Iris pigment epithelial cell (primary cell): ENCODE measurements around the gene ADH5.
"Not testable (repeated sequence)": the region's sequence is repeated elsewhere in the genome, so short reads cannot be mapped to it uniquely, and the experiment has no call there.

ENCODE experiments used
- DNase-seq: peaks from one replicate; pipeline ENCODE4 v3.0.0-alpha.2; 2011; ENCODE audit warnings: low read depth

ADH5 gene

DNA sequence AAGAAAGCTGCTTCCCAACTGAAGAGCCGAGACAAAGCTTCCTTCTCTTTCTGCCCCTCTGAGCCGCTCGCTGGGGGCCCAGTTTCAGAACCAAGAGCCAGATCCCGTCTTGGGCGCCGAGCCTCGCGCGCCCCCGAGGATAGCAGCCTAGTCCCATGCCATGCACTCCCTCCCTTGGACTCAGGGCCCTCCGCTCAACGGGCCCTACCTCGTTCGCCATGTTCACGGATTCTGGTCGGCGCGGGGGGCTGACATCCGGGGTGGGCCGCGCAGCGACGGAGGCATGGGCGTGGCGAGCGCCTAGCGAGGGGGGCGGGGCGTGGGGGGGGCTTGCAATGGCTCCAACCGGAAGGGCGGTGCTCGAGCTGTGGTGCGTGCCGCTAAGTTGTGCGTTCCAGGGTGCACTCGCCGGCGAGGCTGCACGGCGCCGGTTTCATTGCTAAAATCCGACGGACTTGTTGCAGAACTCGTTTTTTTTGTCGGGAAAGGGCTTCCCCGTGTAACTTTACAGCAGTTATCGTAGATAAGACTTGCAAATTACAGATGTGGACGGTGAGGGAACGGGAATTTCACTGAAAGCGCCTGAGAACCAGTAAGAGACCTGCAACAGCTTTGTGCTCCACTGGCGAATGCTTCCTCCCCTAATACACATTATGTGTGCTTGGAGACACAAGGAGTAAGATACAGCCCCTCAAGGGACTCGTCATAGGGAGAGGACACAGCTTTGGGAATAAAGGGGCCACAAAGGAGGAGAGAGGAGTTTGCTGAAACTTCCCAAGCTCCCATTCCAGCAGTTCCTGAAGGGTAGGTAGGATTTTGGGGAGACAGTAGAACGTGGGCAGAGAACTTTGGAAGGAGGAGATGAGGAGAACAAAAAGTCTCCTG lies at the start of gene ADH5:
TSS of gene ADH5 (minus strand) at position 308 of the 885 bp plus-strand sequence. CDS start at position 220, 88 bp downstream.
- peak; percentile 82 for DNase-seq

DNA sequence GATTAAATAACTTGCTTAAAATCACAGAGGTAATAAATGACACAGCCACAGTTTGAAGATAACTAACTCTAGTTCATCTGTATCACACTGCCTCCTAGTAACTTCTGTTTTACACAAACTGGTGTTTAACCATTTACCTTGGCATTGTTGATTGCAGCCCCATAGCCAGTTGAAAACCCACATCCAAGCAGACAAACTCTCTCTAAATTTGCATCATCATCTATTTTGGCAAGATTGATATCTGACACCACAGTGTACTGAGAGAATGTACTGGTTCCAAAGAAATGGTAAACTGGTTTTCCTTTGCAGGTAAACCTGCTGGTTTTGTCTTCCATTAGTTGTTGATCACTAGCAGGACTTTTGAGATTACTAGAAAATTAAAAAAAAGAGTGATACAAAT lies 47.7 kb upstream of the ADH5 start:
- no peak for DNase-seq

DNA sequence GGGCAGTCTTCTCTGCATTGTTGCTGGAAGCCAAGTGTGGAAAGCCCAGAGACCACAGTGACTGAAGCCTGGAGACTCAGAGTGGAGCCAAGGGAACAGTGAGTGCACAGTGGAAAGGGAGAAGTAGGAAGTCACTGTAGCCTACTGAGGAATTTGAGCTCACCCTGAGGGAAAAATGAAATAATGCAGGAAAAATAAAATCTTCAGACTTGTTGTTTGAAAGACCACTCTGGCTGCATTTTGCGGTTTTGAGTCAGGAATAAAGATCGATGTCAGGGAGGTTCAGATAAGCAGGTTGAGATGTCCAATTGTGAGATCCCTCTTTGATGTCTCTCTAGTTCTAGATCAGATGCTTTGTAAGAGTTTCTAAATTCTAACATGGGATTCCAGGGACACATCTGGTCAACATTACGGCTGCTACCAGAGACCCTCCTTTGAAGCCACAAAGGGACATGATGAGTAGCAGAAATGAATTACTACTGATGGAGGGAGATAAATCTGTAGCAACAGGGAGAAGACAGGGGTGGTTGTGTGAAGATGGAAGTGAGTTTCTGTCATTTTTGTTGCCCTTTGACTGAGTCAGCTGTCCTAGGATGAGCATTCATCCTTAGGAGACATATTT lies 47.1 kb upstream of the ADH5 start:
- no peak for DNase-seq

DNA sequence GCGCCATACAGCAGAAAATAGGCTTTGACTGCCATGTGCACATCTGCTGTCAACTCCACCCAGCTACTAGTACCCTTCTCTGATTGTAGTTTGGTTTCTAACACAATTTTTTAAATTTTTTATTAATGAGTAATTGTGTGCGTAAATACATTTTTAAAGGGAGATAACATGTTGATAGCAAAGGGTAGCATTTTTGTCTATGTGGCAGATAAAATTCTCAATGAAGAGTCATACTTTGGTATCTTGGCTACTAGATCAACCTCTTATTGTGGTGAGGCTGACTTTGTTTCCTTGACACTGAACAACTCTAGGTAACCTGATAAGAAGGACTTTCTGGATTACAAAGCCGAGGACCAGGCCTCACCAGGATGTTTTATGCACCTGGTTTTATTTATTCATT lies 46.0 kb upstream of the ADH5 start:
- no peak for DNase-seq

DNA sequence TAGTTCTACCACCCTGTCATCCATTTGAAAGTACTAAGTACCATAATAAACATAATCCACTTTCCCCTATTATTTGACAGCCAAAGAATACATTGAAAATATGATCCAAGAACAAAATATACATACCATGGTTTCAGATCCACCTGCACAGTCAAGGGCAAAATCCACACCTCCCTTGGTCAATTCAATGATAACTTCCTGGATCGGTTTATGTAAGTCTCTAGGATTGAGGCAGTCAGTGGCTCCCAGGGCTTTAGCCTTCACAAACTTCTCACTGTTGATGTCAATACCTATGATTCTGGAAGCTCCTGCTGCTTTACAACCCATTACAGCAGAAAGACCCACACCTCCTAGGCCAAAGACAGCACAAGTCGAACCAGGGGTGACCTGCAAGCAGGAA lies 42.8 kb upstream of the ADH5 start:
- no peak for DNase-seq

DNA sequence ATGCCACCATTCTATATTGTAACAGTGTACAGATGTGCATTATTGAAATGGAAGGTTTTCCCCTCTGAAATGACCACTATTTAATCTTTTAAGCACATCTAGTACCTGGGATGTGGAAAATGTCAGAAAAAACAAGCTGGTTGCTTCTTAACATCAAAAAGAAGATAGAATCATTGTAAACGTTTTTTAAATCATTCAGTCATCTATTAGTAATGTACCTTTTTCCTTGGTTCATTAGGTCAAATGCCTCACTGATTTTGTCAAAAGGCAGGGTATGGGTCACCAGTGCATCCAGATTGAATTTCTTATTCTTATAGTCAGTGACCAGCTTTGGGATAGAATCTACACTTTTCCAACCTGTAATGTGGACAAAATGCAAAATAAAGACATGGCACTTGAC lies 37.8 kb upstream of the ADH5 start:
- no peak for DNase-seq

DNA sequence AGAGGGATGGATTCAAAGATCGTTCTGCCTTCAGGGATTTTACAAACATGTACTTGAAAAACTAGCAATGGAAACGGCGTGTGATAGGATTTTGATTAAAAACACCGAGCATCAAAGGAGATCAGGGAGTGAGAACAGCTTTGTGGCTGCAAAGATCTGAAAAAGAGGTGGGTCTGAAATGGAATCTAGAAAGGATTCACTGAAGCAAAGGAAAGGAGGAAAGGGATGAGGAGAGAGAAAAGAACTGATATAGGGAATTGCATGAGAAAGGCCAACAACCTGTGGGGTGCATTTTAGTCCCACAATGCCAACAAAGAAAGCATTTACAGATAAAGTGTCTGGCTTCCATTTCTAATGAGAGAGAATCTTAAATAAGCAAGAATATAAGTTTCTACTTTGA lies 32.4 kb upstream of the ADH5 start:
- DNase-seq, result no peak

DNA sequence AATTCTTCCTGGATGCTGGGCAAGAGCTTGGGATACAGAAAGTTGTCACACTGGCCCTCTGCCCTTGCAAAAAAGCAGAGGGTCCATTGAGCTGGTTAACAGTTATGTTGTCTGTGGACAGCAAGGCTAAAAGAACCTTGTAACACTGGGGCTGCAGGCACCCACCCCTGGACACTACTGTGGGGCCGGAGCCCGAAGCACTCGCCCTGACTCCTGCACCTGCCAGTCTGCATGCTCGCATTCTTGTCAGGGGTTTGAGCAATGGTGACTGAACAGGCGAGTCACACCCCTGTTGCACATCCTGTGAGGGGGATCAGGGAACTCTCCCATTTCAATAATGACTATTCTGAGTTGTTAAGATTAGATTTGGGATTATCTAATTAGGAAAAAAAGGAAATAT lies 31.9 kb upstream of the ADH5 start:
- no peak for DNase-seq

DNA sequence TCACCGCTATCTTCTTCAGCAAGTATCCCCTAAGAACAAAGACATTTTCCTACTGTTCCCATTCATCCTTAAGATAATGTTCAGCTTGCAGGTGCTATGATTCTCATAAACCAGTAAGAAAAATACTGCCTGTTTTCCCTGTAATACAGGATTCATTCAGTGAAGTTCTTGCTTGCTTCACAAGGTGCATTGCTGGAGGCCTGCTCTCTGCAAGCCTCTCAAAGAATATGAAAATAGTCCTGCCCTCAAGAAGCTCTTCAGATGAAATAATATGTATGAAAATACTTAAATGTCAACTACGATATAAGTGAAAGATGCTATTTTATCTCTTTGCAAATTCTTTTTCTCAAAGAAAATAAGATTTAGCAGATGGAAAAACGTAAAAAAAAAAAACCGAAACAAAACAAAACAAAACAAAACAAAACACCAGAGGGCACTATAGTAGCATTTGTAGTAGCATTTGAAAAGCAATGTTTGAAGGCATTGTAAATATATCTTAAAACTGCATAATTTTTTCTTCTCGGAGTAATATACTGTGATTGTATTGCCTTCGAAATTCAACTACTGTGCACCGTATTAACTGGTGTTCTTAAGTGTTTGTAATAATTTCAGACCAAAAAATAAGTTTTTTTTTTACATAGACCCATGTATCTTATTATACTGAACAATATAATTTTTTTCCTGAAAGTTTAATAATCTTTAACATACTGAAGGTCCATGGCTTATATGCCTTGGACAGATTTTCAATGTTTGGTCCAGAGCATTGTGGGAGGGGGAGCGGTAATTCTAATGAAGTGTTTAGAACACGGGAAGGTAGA lies 29.5 kb upstream of the ADH5 start:
- DNase-seq, result no peak

DNA sequence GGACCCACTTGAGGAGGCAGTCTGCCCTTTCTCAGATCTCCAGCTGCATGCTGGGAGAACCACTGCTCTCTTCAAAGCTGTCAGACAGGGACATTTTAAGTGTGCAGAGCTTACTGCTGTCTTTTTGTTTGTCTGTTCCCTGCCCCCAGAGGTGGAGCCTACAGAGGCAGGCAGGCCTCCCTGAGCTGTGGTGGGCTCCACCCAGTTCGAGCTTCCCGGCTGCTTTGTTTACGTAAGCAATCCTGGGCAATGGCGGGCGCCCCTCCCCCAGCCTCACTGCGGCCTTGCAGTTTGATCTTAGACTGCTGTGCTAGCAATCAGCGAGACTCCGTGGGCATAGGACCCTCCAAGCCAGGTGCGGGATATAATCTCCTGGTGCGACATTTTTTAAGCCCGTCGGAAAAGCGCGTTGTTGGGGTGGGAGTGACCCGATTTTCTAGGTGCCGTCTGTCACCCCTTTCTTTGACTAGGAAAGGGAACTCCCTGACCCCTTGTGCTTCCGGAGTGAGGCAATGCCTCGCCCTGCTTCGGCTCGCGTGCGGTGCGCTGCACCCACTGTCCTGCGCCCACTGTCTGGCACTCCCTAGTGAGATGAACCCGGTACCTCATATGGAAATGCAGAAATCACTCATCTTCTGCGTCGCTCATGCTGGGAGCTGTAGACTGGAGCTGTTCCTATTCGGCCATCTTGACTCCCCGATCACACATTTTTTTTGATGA lies 28.7 kb upstream of the ADH5 start:
- not testable (repeated sequence) for DNase-seq

DNA sequence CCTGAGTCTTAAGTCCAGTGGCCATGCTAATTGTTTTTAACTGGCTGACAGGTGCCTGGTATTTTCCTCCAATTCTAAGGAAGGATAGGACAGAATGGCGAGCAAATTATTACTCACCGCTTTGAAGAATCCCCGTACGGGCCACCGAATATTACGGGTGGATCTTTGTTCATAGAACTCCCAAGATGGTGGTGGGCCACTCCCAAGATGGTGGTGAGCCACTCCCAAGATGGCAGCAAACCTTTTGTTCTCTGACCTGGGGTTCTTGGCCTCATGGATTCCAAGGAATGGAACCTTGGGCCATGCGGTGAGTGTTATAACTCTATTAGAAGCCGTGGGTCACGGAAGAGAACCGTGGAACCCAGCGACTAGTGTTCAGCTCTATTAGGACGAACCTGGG lies 20.7 kb upstream of the ADH5 start:
- not testable (repeated sequence) for DNase-seq

DNA sequence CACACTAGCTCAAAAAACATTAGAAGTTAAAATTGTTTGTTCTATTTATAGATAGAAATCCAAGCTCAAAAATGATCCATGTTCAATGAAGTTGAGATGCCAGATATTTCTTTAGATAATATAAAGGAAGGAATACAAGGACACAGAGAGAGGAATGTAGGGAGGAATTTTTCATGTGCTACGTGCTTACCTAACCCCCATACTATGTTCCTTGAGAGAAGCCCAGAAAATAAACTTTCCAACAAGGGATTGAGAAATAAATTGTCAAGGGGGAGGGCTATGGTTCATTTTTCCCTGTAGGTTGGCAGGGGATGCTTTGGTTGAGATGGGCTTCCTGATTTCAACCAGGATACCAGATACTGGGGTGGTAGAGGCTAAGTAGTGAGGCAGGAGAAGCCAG lies 15.6 kb upstream of the ADH5 start:
- DNase-seq, result peak; percentile 46

DNA sequence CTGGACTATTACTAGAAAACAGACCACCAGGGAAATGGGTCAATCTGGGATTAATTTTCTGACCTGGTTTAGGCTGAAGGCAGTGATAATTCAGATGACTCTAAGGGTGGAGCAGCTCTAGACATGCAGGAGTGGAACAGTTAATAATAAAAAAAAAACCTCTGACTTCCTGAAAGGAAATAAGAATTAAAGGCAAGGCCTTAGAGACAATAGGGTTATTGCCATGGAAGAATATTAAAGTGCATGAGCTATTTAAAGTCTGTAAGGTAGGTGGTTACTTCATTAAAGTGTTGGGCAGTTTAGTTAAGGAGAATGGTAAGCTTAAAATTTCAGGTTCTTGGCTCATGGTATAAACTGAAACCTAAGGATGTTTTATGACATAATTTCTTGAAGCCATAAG lies 14.6 kb upstream of the ADH5 start:
- no peak for DNase-seq

DNA sequence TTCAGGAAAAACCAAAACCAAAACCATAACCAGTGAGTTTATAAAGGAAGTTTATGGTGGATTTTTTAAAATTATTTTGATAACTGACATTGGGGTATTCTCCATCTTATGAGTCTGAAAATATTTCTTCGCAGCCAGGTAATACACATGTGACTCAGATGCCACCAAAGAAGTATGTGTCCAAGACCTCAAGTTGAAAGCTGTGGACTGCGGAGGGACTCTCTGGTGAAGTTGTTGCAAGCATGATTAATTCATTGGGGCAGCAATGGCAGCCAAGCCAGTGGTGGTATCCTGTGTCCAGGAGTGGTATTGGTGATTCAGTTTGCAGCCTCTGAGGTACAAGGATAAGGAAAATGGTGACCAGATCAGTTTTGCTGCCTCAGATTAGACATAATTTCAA lies 14.0 kb upstream of the ADH5 start:
- no peak for DNase-seq

DNA sequence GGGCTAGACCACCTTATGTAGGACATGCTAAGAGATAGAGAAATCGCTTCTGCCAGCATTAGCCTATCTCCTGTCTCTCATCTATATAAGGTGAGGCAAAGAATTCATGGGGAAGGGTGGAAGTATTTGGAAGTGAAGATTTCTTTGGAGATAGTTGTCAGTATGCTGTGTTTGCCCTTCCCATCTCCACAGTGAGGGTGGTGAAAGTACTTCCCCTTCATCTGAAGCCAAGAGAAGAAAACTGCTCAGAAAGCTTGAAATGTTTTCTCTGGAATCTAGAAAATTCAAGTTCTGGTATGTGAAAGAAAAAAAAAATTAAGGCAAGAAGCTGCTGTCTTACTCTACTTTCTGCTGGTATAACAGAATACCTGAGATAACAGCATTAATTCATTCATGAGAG lies 12.3 kb upstream of the ADH5 start:
- DNase-seq, result no peak

DNA sequence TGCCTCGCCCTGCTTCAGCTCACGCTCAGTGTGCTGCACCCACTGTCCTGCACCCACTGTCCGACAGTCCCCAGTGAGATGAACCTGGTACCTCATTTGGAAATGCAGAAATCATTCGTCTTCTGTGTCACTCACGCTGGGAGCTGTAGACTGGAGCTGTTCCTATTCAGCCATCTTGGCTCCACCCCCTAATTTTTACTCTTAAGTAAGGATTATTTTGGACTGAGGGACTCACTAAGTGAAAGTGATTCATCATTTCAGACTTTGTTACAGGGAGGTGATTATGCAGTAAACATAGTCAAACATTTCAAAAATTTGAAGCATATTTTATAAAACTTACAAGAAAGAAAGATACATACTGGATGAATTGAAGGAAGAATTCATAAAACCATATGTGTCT lies 11.2 kb upstream of the ADH5 start:
- DNase-seq, result not testable (repeated sequence)

DNA sequence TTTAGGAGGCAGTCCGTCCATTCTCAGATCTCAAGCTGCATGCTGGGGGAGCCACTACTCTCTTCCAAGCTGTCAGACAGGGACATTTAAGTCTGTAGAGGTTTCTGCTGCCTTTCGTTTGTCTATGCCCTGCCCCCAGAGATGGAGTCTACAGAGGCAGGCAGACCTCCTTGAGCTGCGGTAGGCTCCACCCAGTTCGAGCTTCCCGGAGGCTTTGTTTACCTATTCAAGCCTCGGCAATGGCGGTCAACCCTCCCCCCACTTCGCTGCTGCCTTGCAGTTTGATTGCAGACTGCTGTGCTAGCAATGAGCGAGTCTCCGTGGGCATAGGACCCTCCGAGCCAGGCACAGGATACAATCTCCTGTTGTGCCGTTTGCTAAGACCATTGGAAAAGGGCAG lies 10.7 kb upstream of the ADH5 start:
- DNase-seq, result no peak

DNA sequence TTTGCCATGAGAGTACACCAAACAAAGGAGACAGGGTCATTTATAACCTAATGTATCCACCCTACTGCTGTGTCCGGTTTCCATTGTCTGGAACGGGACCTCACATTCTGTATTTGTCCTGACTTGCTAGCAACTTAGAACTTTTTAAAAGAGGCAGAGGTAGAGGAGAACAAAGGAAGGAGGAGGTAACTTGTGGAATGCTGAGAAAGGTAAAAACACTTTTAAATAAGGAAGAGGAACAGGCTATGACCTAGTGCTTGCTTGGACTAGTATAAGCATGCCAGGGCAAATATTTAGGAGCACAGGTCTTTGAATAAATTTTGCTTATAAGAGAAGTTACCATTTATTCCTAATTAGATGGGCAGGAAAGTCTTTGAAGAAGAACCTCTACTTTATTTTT lies 3.3 kb upstream of the ADH5 start:
- not testable (repeated sequence) for DNase-seq

DNA sequence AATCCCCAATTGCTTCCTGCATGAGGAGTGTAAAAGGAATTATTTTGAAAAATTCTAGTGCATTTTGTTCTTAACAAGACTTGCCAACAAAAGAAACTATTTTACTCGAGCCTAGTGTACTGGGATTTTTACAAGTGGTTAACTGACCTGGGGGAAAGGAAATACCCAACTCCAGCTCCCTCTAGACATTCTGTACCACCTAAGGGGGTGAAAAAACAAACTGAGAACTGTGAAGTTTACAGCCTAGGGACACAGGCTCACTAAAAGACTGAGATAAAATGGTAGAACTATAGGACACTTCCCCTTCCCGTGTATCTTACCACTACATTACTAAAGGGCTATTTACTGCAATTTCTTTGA lies 2.6 kb upstream of the ADH5 start:
- no peak for DNase-seq

DNA sequence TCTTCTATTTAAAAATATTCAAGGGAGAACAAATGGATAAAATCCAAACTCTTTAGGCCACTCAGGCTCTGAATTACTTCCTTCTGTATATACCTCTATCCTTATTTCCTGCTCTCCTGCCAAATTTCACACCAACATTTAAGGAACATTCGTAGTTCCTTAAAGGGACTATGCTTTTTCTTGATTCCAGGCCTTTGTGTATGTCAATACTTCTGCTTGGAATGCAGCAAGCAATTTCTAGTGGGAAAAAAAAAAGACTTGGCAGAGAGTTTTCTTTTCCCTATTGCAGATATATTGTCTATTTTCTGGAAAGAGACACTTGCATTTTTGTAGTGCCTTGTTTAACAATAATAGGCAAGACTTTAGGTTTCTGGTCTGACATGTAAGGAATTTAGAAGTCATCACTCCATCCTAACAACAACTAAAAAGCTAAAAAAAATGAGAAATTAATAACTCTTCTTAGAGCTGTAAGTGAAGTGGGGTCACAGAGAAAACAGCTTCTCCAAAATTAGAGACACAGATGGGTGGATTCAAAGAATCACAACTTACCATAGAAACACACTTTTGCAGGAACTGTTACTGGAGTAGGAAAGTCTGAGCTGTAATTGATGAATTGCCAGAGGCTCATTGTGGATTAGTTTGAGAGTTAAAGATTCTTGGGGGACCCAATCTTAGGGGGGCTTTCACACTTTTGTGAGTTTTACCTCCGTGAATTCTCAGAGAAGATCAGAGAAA lies 2.1 kb upstream of the ADH5 start:
- DNase-seq, result no peak

DNA sequence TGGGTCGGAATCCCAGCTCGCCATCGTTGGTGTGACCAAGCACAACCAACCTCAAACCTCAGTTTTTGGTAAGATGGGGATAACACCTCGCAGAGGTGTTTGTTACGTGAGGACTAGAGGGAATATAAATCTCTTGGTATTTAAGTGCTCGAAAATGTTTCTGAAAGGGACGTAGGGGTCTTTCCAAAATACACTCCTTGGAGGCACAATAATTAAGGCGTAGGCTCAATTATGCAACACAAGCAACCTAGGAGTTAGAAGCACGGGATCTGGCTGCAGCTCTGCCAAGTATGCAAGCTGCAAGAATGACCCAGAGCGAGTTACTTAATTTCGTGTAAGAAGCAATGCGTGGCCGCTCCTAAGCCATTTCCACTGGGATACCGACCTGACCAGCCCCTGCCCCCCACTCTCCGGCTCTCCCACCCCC lies 552 bp downstream of the ADH5 start:
- DNase-seq, result peak; percentile 86

DNA sequence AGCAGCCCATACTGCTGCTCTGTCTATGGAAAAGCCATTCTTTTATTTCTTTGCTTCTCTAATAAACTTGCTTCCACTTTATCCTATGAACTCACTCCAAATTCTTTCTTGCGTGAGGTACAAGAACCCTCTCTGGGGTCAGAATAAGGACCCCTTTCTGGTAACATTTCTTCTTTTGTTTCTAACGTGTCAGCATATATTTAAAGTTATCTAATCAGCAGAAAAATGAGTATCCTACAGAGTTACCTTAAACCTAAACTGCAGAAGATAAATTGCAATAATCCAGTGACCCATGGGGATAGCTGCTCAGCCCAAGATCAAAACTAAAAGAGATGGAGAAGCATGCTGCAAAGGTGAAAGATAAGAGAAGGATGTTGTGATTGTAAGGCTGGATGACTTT lies 4.0 kb downstream of the ADH5 start:
- no peak for DNase-seq
